Stimulated activated memory B cell treated with anti-CD40 and anti-IgM and Interleukin-4, amounts not matched to agents 10 μg/mL and 1 μg/mL and 100 μg/mL, for 72 hours (primary cell): Measurements from ENCODE around the gene PLCB2.

Source experiments
- ATAC-seq: fragments of 150-1000 bp; cut with Tn5 transposase; 2 replicates; pipeline ENCODE4 v1.10.0; 2021
- H3K27ac Mint-ChIP-seq: one replicate; pipeline ENCODE4 v1.8.0; 2022; ENCODE audit warnings: mild to moderate bottlenecking, mixed read lengths
- H3K27me3 Mint-ChIP-seq: one replicate; pipeline ENCODE4 v1.8.0; 2022; ENCODE audit warnings: mixed read lengths
- H3K36me3 Mint-ChIP-seq: one replicate; pipeline ENCODE4 v1.8.0; 2022; ENCODE audit warnings: mixed read lengths
- H3K4me1 Mint-ChIP-seq: one replicate; pipeline ENCODE4 v1.8.0; 2022; ENCODE audit warnings: mixed read lengths
- H3K4me3 Mint-ChIP-seq: one replicate; pipeline ENCODE4 v1.8.0; 2022; ENCODE audit warnings: mild to moderate bottlenecking, moderate library complexity, mixed read lengths
- H3K9me3 Mint-ChIP-seq: one replicate; pipeline ENCODE4 v1.8.0; 2022; ENCODE audit warnings: mixed read lengths

Gene PLCB2

GRCh38 chr15:40290918-40291574 lies 16.7 kb downstream of the PLCB2 start:
- H3K4me1 Mint-ChIP-seq, result peaks cover 9% of the 10 kb centered on the region
- H3K27me3 Mint-ChIP-seq, result no peaks in the 10 kb centered on the region
- H3K27ac Mint-ChIP-seq, result no peak overlapping the region
- ATAC-seq, result no peak
- H3K4me3 Mint-ChIP-seq, result no peak overlapping the region
- no peaks in the 10 kb centered on the region for H3K9me3 Mint-ChIP-seq
- peaks cover 30% of the 10 kb centered on the region for H3K36me3 Mint-ChIP-seq

GRCh38 chr15:40290545-40290917 lies 17.2 kb downstream of the PLCB2 start:
- no peaks in the 10 kb centered on the region for H3K9me3 Mint-ChIP-seq
- no peak overlapping the region for H3K27ac Mint-ChIP-seq
- no peak for ATAC-seq
- H3K27me3 Mint-ChIP-seq, result no peaks in the 10 kb centered on the region
- H3K4me3 Mint-ChIP-seq, result no peak overlapping the region
- H3K36me3 Mint-ChIP-seq, result peaks cover 28% of the 10 kb centered on the region
- H3K4me1 Mint-ChIP-seq, result peaks cover 12% of the 10 kb centered on the region

- Mint-ChIP-seq H3K27me3 (no peaks in the 10 kb centered on the region), H3K36me3 (peaks cover 25% of the 10 kb centered on the region), H3K4me3 (no peak overlapping the region), H3K4me1 (peaks cover 16% of the 10 kb centered on the region), H3K9me3 (no peaks in the 10 kb centered on the region), H3K27ac (peak overlapping the region; percentile 11)
- ATAC-seq, result no peak
Measured at GRCh38 chr15:40289140-40289775, 18.5 kb downstream of the PLCB2 start.

- no peak for ATAC-seq
- H3K27ac Mint-ChIP-seq, result no peak overlapping the region
- peaks cover 24% of the 10 kb centered on the region for H3K4me1 Mint-ChIP-seq
- H3K4me3 Mint-ChIP-seq, result no peak overlapping the region
- H3K9me3 Mint-ChIP-seq, result no peaks in the 10 kb centered on the region
- H3K36me3 Mint-ChIP-seq, result peaks cover 19% of the 10 kb centered on the region
- H3K27me3 Mint-ChIP-seq, result no peaks in the 10 kb centered on the region
Measured at GRCh38 chr15:40287968-40288367, 19.8 kb downstream of the PLCB2 start.

GRCh38 chr15:40287505-40287904 lies 20.2 kb downstream of the PLCB2 start:
- no peaks in the 10 kb centered on the region for H3K27me3 Mint-ChIP-seq
- peaks cover 27% of the 10 kb centered on the region for H3K4me1 Mint-ChIP-seq
- no peak for ATAC-seq
- H3K4me3 Mint-ChIP-seq, result no peak overlapping the region
- H3K27ac Mint-ChIP-seq, result no peak overlapping the region
- no peaks in the 10 kb centered on the region for H3K9me3 Mint-ChIP-seq
- H3K36me3 Mint-ChIP-seq, result peaks cover 19% of the 10 kb centered on the region

- H3K36me3 Mint-ChIP-seq, result peaks cover 19% of the 10 kb centered on the region
- no peak overlapping the region for H3K27ac Mint-ChIP-seq
- no peak for ATAC-seq
- no peaks in the 10 kb centered on the region for H3K9me3 Mint-ChIP-seq
- no peak overlapping the region for H3K4me3 Mint-ChIP-seq
- peaks cover 27% of the 10 kb centered on the region for H3K4me1 Mint-ChIP-seq
- H3K27me3 Mint-ChIP-seq, result no peaks in the 10 kb centered on the region
Measured at GRCh38 chr15:40286794-40287193, 20.9 kb downstream of the PLCB2 start.

GRCh38 chr15:40286061-40286532 lies 21.6 kb downstream of the PLCB2 start:
- no peak overlapping the region for H3K4me3 Mint-ChIP-seq
- no peaks in the 10 kb centered on the region for H3K9me3 Mint-ChIP-seq
- H3K27ac Mint-ChIP-seq, result no peak overlapping the region
- no peak for ATAC-seq
- peaks cover 27% of the 10 kb centered on the region for H3K4me1 Mint-ChIP-seq
- H3K36me3 Mint-ChIP-seq, result peaks cover 19% of the 10 kb centered on the region
- H3K27me3 Mint-ChIP-seq, result peaks cover 4% of the 10 kb centered on the region

- peaks cover 9% of the 10 kb centered on the region for H3K27me3 Mint-ChIP-seq
- H3K4me1 Mint-ChIP-seq, result peaks cover 27% of the 10 kb centered on the region
- no peaks in the 10 kb centered on the region for H3K9me3 Mint-ChIP-seq
- H3K27ac Mint-ChIP-seq, result no peak overlapping the region
- ATAC-seq, result no peak
- no peak overlapping the region for H3K4me3 Mint-ChIP-seq
- peaks cover 19% of the 10 kb centered on the region for H3K36me3 Mint-ChIP-seq
Measured at GRCh38 chr15:40285554-40286011, 22.2 kb downstream of the PLCB2 start.

GRCh38 chr15:40285151-40285550 lies 22.6 kb downstream of the PLCB2 start:
- Mint-ChIP-seq H3K9me3 (no peaks in the 10 kb centered on the region), H3K27me3 (peaks cover 14% of the 10 kb centered on the region), H3K4me3 (no peak overlapping the region), H3K27ac (no peak overlapping the region), H3K36me3 (peaks cover 14% of the 10 kb centered on the region), H3K4me1 (peaks cover 23% of the 10 kb centered on the region)
- ATAC-seq, result no peak

- H3K36me3 Mint-ChIP-seq, result peaks cover 1% of the 10 kb centered on the region
- H3K4me3 Mint-ChIP-seq, result peak overlapping the region; percentile 26
- H3K27ac Mint-ChIP-seq, result no peak overlapping the region
- no peaks in the 10 kb centered on the region for H3K9me3 Mint-ChIP-seq
- peaks cover 28% of the 10 kb centered on the region for H3K27me3 Mint-ChIP-seq
- ATAC-seq, result no peak
- peaks cover 26% of the 10 kb centered on the region for H3K4me1 Mint-ChIP-seq
Measured at GRCh38 chr15:40283615-40284300, 24.0 kb downstream of the PLCB2 start.

- Mint-ChIP-seq H3K4me3 (peak within 1 kb of the TSS; percentile 79), H3K27ac (peak within 1 kb of the TSS; percentile 40), H3K36me3 (no peaks in the 10 kb centered on the region), H3K27me3 (peaks cover 35% of the 10 kb centered on the region), H3K9me3 (no peaks in the 10 kb centered on the region), H3K4me1 (peaks cover 33% of the 10 kb centered on the region)
- peak; percentile 68 for ATAC-seq
Measured at GRCh38 chr15:40282869-40283614, 24.7 kb downstream of the PLCB2 start, which contains the start of gene ANKRD63. TSS of gene ANKRD63 (minus strand) at chr15:40283064. CDS start at chr15:40282586, 478 bp downstream.

GRCh38 chr15:40282147-40282868 lies 25.4 kb downstream of the PLCB2 start:
- H3K4me1 Mint-ChIP-seq, result peaks cover 41% of the 10 kb centered on the region
- peak; percentile 69 for ATAC-seq
- H3K9me3 Mint-ChIP-seq, result no peaks in the 10 kb centered on the region
- H3K27me3 Mint-ChIP-seq, result peaks cover 42% of the 10 kb centered on the region
- H3K27ac Mint-ChIP-seq, result peak overlapping the region; percentile 40
- H3K4me3 Mint-ChIP-seq, result peak overlapping the region; percentile 79
- no peaks in the 10 kb centered on the region for H3K36me3 Mint-ChIP-seq

- Mint-ChIP-seq H3K27me3 (peaks cover 48% of the 10 kb centered on the region), H3K4me3 (no peak overlapping the region), H3K36me3 (no peaks in the 10 kb centered on the region), H3K9me3 (no peaks in the 10 kb centered on the region), H3K27ac (no peak overlapping the region), H3K4me1 (peaks cover 46% of the 10 kb centered on the region)
- ATAC-seq, result no peak
Measured at GRCh38 chr15:40281801-40282146, 26.0 kb downstream of the PLCB2 start.

- no peak for ATAC-seq
- H3K27ac Mint-ChIP-seq, result no peak overlapping the region
- peak overlapping the region; percentile 16 for H3K4me3 Mint-ChIP-seq
- no peaks in the 10 kb centered on the region for H3K36me3 Mint-ChIP-seq
- H3K4me1 Mint-ChIP-seq, result peaks cover 52% of the 10 kb centered on the region
- no peaks in the 10 kb centered on the region for H3K9me3 Mint-ChIP-seq
- H3K27me3 Mint-ChIP-seq, result peaks cover 53% of the 10 kb centered on the region
Measured at GRCh38 chr15:40281057-40281800, 26.5 kb downstream of the PLCB2 start.
